Endothelial cell (in vitro differentiated cells): Measurements from ENCODE around the gene TMSB4X. TPM values are rescaled to one million over a fixed set of nuclear protein-coding genes. Genes with fewer than 3 reads are reported as not detected.
"Not testable (repeated sequence)": the region's sequence is repeated elsewhere in the genome, so short reads cannot be mapped to it uniquely, and the experiment has no call there.

Source experiments
- DNase-seq: peaks from one replicate; pipeline ENCODE4 v3.0.0; 2021; ENCODE audit warnings: low spot score
- H3K27ac Mint-ChIP-seq: one replicate; pipeline ENCODE4 v1.8.0; 2021; ENCODE audit warnings: mixed read lengths, inconsistent platforms; ENCODE audit not compliant: unreplicated experiment
- H3K27me3 Mint-ChIP-seq: one replicate; pipeline ENCODE4 v1.8.0; 2021; ENCODE audit warnings: mild to moderate bottlenecking, moderate library complexity, mixed read lengths, inconsistent platforms; ENCODE audit not compliant: unreplicated experiment
- H3K36me3 Mint-ChIP-seq: one replicate; pipeline ENCODE4 v1.8.0; 2021; ENCODE audit warnings: mild to moderate bottlenecking, low read depth, mixed read lengths, inconsistent platforms; ENCODE audit not compliant: unreplicated experiment
- H3K4me1 Mint-ChIP-seq: one replicate; pipeline ENCODE4 v1.8.0; 2021; ENCODE audit warnings: mild to moderate bottlenecking, mixed read lengths, inconsistent platforms; ENCODE audit not compliant: unreplicated experiment
- H3K4me3 Mint-ChIP-seq: one replicate; pipeline ENCODE4 v1.8.0; 2021; ENCODE audit warnings: mild to moderate bottlenecking, mixed read lengths, inconsistent platforms; ENCODE audit not compliant: unreplicated experiment
- H3K9me3 Mint-ChIP-seq: one replicate; pipeline ENCODE4 v1.8.0; 2021; ENCODE audit warnings: mixed read lengths, inconsistent platforms; ENCODE audit not compliant: unreplicated experiment
- total RNA-seq: library from RNA; stranded (reverse); fragmentation: NEBNext Ultra II Directional; extraction: Animal tissue kit (Norgen Biotek cat#: 25700); gene quantifications from one replicate; pipeline ENCODE4 v1.2.1, GENCODE V29; 2021; ENCODE audit not compliant: unreplicated experiment
- TF ChIP-seq, protein P1 (sequence below): fragments of 200-600 bp; sonication (generic); IDR thresholded peaks from one replicate; pipeline ENCODE4 v1.5.0; 2021; ENCODE audit warnings: antibody characterized with exemption; ENCODE audit not compliant: unreplicated experiment

The TMSB4X gene
- total RNA-seq, 1 donor from 2014 or later: 3,201 TPM

DNA sequence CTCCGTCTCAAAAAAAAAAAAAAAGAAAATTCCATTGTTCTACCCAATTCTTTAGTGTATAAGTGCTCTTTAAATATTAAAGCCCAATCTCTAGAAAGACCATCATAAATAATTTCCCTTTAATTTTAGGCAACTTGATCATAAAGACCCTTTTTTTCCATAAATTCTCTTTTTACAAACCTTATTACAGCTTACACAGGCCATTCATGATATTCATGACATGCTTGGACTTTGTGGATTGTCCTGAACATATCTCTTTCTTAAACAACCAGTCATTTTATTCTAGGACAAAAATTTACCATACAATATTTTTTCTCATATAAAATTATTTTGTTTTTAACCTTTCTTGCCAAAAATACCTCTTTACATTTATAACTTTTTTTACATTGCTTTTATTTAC, 38.0 kb upstream of the TMSB4X start:
- Mint-ChIP-seq H3K4me1 (no peaks in the 10 kb centered on the region), H3K36me3 (no peaks in the 10 kb centered on the region), H3K9me3 (no peaks in the 10 kb centered on the region)

DNA sequence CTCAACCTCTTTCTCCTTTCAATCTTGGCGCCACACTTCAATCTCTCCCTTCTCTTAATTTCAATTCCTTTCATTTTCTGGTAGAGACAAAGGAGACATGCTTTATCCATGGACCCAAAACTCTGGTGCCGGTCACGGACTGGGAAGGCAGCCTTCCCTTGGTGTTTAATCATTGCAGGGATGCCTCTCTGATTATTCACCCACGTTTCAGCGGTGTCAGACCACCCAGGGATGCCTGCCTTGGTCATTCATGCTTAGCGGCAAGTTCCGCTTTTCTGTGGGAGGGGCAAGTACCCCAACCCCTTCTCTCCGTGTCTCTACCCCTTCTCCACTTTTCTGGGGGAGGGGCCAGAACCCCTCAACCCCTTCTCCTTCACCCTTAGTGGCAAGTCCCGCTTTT, 34.4 kb upstream of the TMSB4X start:
- H3K4me3 Mint-ChIP-seq, H3K4me1 Mint-ChIP-seq, H3K36me3 Mint-ChIP-seq: not testable (repeated sequence)

More for the DNA sequence above, 38.0 kb upstream of the TMSB4X start:
- no peaks in the 10 kb centered on the region for H3K27me3 Mint-ChIP-seq
- H3K27ac Mint-ChIP-seq: no peak overlapping the region
- DNase-seq: no peak
- TF ChIP-seq, protein P1, sequence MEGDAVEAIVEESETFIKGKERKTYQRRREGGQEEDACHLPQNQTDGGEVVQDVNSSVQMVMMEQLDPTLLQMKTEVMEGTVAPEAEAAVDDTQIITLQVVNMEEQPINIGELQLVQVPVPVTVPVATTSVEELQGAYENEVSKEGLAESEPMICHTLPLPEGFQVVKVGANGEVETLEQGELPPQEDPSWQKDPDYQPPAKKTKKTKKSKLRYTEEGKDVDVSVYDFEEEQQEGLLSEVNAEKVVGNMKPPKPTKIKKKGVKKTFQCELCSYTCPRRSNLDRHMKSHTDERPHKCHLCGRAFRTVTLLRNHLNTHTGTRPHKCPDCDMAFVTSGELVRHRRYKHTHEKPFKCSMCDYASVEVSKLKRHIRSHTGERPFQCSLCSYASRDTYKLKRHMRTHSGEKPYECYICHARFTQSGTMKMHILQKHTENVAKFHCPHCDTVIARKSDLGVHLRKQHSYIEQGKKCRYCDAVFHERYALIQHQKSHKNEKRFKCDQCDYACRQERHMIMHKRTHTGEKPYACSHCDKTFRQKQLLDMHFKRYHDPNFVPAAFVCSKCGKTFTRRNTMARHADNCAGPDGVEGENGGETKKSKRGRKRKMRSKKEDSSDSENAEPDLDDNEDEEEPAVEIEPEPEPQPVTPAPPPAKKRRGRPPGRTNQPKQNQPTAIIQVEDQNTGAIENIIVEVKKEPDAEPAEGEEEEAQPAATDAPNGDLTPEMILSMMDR: no peak
- H3K4me3 Mint-ChIP-seq: no peak overlapping the region

DNA sequence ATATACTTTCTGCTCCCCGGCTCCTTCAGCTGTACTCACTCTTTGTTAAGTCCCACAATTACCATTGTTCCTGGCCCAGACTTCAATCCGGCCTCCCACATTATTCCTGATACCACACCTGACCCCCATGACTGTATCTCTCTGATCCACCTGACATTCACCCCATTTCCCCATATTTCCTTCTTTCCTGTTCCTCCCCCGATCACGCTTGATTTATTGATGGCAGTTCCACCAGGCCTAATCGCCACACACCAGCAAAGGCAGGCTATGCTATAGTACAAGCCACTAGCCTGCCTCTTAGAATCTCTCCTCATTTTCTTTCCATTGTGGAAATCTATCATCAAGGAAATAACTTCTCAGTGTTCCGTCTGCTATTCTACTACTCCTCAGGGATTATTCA, 31.3 kb upstream of the TMSB4X start:
- not testable (repeated sequence) for H3K27ac Mint-ChIP-seq, DNase-seq, H3K4me3 Mint-ChIP-seq, H3K9me3 Mint-ChIP-seq, H3K36me3 Mint-ChIP-seq, H3K27me3 Mint-ChIP-seq
- H3K4me1 Mint-ChIP-seq: peaks cover 20% of the 10 kb centered on the region

More for the DNA sequence above, 34.4 kb upstream of the TMSB4X start:
- H3K27ac Mint-ChIP-seq, DNase-seq, H3K9me3 Mint-ChIP-seq, H3K27me3 Mint-ChIP-seq: not testable (repeated sequence)

- not testable (repeated sequence) for H3K9me3 Mint-ChIP-seq, H3K27ac Mint-ChIP-seq, H3K27me3 Mint-ChIP-seq, H3K36me3 Mint-ChIP-seq, H3K4me3 Mint-ChIP-seq, DNase-seq
- peaks cover 28% of the 10 kb centered on the region for H3K4me1 Mint-ChIP-seq
Measured at GRCh38 chrX:12944452-12944851, 30.5 kb upstream of the TMSB4X start.

DNA sequence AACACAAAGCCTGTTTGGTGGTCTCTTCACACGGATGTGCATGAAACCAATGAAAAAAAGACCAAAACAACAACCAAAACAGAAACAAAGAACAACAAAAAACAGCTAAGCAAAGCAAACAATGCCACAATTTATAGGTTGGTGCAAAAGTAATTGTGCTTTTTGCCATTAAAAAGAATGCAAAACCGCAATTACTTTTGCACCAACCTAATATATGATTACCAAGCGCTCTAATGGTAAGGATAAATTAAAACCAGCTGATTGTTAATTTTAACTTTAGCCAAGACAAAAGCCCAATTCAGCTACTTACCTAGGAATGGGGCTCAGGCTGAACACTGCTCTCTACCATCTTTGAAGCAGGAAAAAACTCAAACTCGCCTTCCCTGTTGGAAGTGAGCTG, 29.4 kb upstream of the TMSB4X start:
- TF ChIP-seq, protein P1: no peak
- H3K36me3 Mint-ChIP-seq: no peaks in the 10 kb centered on the region
- DNase-seq: no peak
- H3K4me3 Mint-ChIP-seq: no peak overlapping the region
- H3K27me3 Mint-ChIP-seq: peaks cover 3% of the 10 kb centered on the region
- H3K9me3 Mint-ChIP-seq: no peaks in the 10 kb centered on the region
- no peak overlapping the region for H3K27ac Mint-ChIP-seq
- H3K4me1 Mint-ChIP-seq: peaks cover 36% of the 10 kb centered on the region

DNA sequence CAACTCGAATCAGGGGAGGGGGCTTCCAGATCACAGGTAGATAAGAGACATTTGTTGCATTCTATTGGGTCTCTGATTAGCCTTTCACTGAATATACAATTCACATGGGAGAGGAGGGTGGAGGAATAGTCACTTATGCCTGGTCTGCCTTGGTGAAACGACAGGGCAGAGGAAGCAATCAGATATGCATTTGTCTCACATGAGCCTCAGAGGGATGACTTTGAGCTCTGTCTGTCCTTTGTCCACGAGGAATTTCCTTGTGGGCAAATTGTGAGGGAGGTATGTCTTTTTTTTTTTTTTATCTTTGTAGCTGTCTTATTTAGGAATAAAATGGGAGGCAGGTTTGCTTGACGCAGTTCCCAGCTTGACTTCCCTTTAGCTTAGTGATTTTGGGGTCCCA, 28.5 kb upstream of the TMSB4X start:
- Mint-ChIP-seq H3K4me1 (peaks cover 45% of the 10 kb centered on the region), H3K4me3 (no peak overlapping the region)

More for the DNA sequence above, 28.5 kb upstream of the TMSB4X start:
- Mint-ChIP-seq H3K36me3 (no peaks in the 10 kb centered on the region), H3K27me3 (peaks cover 5% of the 10 kb centered on the region), H3K27ac (peak overlapping the region; percentile 92), H3K9me3 (no peaks in the 10 kb centered on the region)
- TF ChIP-seq, protein P1: no peak
- no peak for DNase-seq
